Activated T-helper 2 cell treated with anti-CD3 and anti-CD28 coated beads, Interferon-gamma antibody, Interleukin-2, Interleukin-4, amounts not matched to agents 10 μg/mL and 5 μg/mL and 100 μg/mL, durations not matched to agents 14 hours and 24 hours and 36 hours (primary cell): ENCODE measurements around the gene TAF11L5. TPM values are rescaled to one million over a fixed set of nuclear protein-coding genes. Genes with fewer than 3 reads are reported as not detected.
"Not testable (repeated sequence)": the region's sequence is repeated elsewhere in the genome, so short reads cannot be mapped to it uniquely, and the experiment has no call there.

Experiments used
- DNase-seq: peaks from one replicate; pipeline ENCODE4 v3.0.0; 2021; ENCODE audit warnings: low spot score
- H3K27ac Mint-ChIP-seq: one replicate; pipeline ENCODE4 v1.8.0; 2021; ENCODE audit warnings: mixed read lengths
- H3K27me3 Mint-ChIP-seq: one replicate; pipeline ENCODE4 v1.8.0; 2021; ENCODE audit warnings: low read depth, mixed read lengths
- H3K36me3 Mint-ChIP-seq: one replicate; pipeline ENCODE4 v1.8.0; 2021; ENCODE audit warnings: low read depth, mixed read lengths
- H3K4me1 Mint-ChIP-seq: one replicate; pipeline ENCODE4 v1.8.0; 2021; ENCODE audit warnings: low read depth, mixed read lengths
- H3K4me3 Mint-ChIP-seq: one replicate; pipeline ENCODE4 v1.8.0; 2021; ENCODE audit warnings: low read depth, mild to moderate bottlenecking, moderate library complexity, mixed read lengths
- H3K9me3 Mint-ChIP-seq: one replicate; pipeline ENCODE4 v1.8.0; 2021; ENCODE audit warnings: mixed read lengths
- intact Hi-C: fragments of 100-400 bp; cut with micrococcal nuclease; formaldehyde crosslinking; loops from one replicate; pipeline ENCODE4 v1.15.1; 2023
- total RNA-seq: library from RNA; stranded (reverse); gene quantifications from 2 replicates; pipeline ENCODE4 v1.2.3, GENCODE V29; 2022

TAF11L5 gene
- not detected in 2 replicates for total RNA-seq

DNA sequence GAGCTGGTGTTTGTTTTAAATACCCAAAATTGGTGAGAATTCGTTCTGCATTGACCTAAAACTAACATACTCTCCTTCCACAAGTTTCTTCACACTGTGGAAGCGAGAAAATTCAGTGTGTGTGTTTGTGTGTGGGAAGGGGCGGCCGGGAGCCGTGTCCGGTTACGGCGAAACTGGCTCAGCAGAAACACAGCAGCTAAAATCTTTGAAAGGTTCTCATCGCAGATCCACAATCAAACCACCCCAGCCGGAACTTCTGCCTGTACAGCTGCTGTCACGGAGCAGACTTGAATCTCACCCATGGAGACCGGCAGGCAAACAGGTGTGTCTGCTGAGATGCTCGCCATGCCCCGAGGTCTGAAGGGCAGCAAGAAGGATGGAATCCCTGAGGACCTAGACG, at the start of gene TAF11L5:
Gene TAF11L5, plus strand, starts transcription at position 301 of the 400 bp plus-strand sequence.
- H3K36me3 Mint-ChIP-seq, H3K9me3 Mint-ChIP-seq, DNase-seq, intact Hi-C loops, H3K27me3 Mint-ChIP-seq, H3K4me3 Mint-ChIP-seq, H3K27ac Mint-ChIP-seq, H3K4me1 Mint-ChIP-seq: not testable (repeated sequence)

DNA sequence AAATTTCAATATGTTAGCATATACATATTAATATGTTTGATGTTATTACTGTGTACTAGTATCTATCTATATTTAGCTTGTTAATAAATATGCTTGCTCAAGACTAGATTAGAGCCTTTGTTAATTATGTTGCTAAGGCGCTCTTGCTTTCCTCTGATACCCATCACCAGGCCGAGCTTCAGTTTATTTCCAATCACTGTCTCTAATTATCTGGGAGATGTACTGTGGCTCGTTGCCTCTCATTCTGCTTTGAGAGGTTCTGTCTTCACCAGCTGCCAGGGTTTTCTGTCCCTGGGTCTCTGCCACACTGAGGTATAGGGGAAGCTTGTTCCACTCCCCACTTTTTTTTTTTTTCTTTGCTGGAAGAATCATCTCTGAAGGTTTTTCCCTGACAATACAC, 48.0 kb upstream of the TAF11L5 start:
- no peaks in the 10 kb centered on the region for H3K36me3 Mint-ChIP-seq
- no peak overlapping the region for H3K4me3 Mint-ChIP-seq
- H3K27ac Mint-ChIP-seq = no peak overlapping the region
- peaks cover 13% of the 10 kb centered on the region for H3K9me3 Mint-ChIP-seq
- intact Hi-C loops = no loop called here
- H3K4me1 Mint-ChIP-seq = no peaks in the 10 kb centered on the region
- no peak for DNase-seq
- H3K27me3 Mint-ChIP-seq = no peaks in the 10 kb centered on the region

DNA sequence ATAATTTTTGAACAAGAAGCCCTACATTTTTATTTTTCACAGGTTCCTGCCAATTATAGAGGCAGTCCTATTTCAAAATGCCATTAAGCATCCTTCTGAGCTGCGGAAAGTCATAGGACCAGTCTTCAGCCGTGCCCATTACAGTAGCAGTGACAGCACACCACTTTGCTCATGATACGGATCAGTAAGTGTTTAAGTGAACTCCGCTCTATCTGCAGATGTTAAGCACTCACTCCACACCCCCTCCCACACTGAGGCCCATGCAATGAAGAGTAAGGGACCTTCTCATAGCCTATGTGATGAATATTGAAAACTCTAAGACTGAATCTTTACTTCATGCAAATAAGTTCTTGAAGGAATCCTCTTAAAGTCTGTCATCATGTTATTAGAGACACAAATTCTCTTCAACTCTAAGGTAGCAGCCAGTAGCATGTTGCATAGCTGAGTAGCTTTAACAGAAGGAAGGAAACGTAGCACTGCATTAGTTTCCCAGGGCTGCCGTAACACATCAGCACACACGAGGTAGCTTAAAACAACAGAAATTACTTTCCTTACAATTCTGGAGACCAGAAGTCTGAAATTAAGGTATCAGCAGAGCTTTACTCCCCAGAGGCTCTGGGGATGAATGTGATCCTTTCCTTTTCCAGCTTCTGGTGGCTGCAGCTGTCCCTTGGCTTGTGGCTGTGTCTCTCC, 47.3 kb upstream of the TAF11L5 start:
- H3K4me3 Mint-ChIP-seq = no peak overlapping the region
- no peak for DNase-seq
- intact Hi-C loops = no loop called here
- H3K9me3 Mint-ChIP-seq = peaks cover 9% of the 10 kb centered on the region
- H3K27ac Mint-ChIP-seq = no peak overlapping the region
- no peaks in the 10 kb centered on the region for H3K36me3 Mint-ChIP-seq
- H3K27me3 Mint-ChIP-seq = no peaks in the 10 kb centered on the region
- H3K4me1 Mint-ChIP-seq = no peaks in the 10 kb centered on the region

DNA sequence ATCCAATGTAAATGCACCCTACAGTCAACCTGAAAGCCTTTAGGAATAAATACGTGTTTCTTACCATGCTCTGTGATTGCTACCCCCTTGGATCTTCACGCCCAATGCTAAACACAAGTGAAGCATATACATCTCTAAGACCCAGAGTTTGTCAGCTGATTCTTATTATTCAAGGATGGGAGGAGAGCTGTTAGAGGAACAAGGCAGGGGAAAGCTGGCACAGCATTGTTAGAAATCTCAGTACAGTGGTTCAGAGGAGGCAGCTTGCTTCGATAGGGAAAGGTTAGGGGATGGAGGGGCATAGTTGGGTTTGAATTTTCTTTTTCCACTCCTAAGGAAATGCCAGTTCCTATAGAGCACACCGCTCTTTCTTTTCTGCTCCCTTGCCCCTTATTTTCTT, 43.7 kb upstream of the TAF11L5 start:
- Mint-ChIP-seq H3K27me3 (no peaks in the 10 kb centered on the region), H3K36me3 (no peaks in the 10 kb centered on the region), H3K4me3 (no peak overlapping the region), H3K9me3 (peaks cover 10% of the 10 kb centered on the region), H3K27ac (no peak overlapping the region), H3K4me1 (no peaks in the 10 kb centered on the region)
- intact Hi-C loops = no loop called here
- DNase-seq = no peak

DNA sequence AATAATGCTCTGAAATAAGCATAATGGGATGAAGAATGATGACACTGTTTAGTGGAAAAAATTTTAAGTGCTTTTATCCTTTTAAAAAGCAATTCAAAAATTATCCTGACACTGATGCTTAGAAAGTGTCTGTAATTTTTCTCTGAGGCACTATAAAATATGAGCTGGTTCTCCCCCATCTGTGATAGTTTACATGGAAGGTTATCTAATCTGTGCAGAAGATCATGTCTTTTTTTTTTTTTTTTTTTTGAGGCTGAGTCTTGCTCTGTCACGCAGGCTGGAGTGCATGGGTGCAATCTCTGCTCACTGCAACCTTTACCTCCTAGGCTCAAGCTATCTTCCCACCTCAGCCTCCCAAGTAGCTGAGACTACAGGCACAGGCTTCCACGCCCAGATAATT, 42.2 kb upstream of the TAF11L5 start:
- Mint-ChIP-seq H3K27me3 (no peaks in the 10 kb centered on the region), H3K27ac (no peak overlapping the region), H3K4me1 (no peaks in the 10 kb centered on the region), H3K4me3 (no peak overlapping the region), H3K36me3 (no peaks in the 10 kb centered on the region), H3K9me3 (peaks cover 10% of the 10 kb centered on the region)
- DNase-seq = no peak
- intact Hi-C loops = no loop called here

DNA sequence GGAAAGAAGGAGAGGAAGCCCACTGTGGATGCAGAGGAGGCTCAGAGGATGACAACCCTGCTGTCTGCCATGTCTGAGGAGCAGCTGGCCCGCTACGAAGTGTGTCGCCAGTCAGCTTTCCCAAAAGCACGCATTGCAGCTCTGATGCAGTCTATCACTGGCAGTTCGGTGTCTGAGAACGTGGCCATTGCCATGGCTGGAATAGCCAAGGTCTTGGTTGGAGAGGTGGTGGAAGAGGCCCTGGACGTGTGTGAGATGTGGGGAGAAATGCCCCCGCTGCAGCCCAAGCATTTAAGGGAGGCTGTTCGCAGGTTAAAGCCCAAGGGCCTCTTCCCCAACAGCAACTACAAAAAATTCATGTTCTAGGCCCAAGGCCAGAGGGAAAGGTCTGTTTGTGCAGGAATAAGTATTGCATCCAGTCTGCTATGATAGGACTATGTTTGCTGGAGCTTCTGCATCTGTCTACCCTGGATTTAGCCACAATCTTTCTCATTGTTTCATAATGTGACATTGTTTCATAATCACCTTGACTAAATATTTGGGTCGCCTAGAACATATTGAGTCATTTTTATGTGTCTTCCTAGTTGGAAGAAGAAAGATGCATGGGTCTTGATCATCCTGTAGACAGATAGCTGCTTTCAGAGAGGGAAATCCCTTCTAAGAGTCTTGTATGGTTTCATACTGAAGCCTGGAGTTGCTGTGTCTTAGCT, 38.4 kb upstream of the TAF11L5 start:
- peaks cover 22% of the 10 kb centered on the region for H3K9me3 Mint-ChIP-seq
- H3K36me3 Mint-ChIP-seq, H3K4me3 Mint-ChIP-seq, H3K27me3 Mint-ChIP-seq, DNase-seq, intact Hi-C loops, H3K27ac Mint-ChIP-seq, H3K4me1 Mint-ChIP-seq: not testable (repeated sequence)

DNA sequence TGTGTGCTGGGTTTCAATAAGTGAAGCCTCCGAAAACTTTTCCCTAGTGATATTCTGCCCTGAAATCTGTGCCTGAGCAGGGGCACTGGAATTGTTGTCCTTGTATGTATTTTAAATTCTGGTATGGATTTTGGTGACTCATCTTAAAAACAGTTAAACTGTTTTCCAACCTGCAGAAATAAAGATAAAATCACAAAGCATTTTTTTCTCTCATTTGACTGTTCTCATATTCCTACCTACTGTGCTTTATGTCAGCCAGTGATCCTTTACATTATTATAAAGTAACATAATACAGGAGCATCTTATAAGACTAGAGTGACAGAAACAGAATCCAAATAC, 37.9 kb upstream of the TAF11L5 start:
- peaks cover 22% of the 10 kb centered on the region for H3K9me3 Mint-ChIP-seq
- no peaks in the 10 kb centered on the region for H3K36me3 Mint-ChIP-seq
- no peaks in the 10 kb centered on the region for H3K4me1 Mint-ChIP-seq
- no peak overlapping the region for H3K27ac Mint-ChIP-seq
- no peak for DNase-seq
- no peaks in the 10 kb centered on the region for H3K27me3 Mint-ChIP-seq
- no peak overlapping the region for H3K4me3 Mint-ChIP-seq
- intact Hi-C loops = no loop called here

DNA sequence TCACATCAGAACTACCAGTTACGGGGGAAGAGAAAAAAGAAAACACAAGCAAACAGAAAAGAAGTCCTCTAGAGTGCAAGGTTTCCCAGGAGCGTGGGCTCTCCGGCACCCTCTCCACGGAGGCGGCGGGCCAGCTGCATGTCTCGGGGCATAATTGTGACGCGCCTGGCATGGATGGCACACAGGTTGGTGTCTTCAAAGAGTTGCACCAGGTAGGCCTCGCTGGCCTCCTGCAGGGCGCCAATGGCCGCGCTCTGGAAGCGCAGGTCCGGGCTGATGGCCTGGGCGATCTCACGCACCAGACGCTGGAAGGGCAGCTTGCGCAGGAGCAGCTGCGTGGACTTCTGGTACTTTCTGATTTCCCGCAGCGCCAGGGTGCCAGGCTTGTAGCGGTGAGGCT, 33.8 kb upstream of the TAF11L5 start:
- H3K36me3 Mint-ChIP-seq, intact Hi-C loops, H3K27ac Mint-ChIP-seq, H3K4me3 Mint-ChIP-seq, DNase-seq, H3K4me1 Mint-ChIP-seq, H3K27me3 Mint-ChIP-seq: not testable (repeated sequence)
- H3K9me3 Mint-ChIP-seq = peaks cover 23% of the 10 kb centered on the region

DNA sequence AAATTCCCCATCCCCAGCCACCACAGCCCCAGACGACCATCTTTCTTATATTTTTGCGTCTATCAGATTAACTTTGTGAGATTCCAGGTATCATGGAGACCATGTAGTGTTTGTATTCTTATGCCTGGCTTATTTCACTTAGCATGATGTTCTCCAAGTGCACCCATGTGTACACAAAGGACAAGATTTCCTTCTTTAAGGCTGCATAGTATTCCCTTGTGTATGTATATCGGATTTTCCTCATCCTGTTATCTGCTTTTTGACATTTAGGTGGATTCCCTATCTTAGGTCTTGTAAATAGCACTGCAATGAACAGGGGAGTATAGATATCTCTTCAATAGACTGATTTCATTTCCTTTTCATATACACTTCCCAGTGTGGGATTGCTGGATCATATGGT, 32.3 kb upstream of the TAF11L5 start:
- Mint-ChIP-seq H3K27me3 (no peaks in the 10 kb centered on the region), H3K9me3 (peaks cover 23% of the 10 kb centered on the region), H3K4me3 (no peak overlapping the region), H3K27ac (no peak overlapping the region), H3K36me3 (no peaks in the 10 kb centered on the region), H3K4me1 (no peaks in the 10 kb centered on the region)
- no peak for DNase-seq
- intact Hi-C loops = no loop called here

DNA sequence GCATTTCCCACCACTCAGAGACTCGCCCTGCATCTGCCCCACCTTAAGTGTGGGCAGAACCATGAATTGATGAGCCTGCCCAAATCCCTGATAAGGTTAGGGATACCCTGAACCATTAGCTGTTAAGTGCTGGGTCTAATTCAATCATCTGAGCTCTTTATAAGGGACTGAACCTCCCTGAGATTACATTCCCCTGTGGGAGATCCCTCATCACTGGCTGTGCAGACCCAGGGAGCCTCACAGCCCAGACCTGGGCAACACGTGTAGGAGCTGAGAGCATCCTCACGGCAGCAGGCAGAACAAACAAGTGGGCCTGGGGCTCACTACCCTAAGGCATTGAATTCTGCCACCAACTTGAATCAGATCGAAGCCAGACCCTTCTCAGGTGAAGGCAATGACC, 27.6 kb upstream of the TAF11L5 start:
- no peak for DNase-seq
- Mint-ChIP-seq H3K9me3 (peaks cover 15% of the 10 kb centered on the region), H3K36me3 (no peaks in the 10 kb centered on the region), H3K27ac (no peak overlapping the region), H3K27me3 (no peaks in the 10 kb centered on the region), H3K4me3 (no peak overlapping the region), H3K4me1 (no peaks in the 10 kb centered on the region)
- intact Hi-C loops = no loop called here

DNA sequence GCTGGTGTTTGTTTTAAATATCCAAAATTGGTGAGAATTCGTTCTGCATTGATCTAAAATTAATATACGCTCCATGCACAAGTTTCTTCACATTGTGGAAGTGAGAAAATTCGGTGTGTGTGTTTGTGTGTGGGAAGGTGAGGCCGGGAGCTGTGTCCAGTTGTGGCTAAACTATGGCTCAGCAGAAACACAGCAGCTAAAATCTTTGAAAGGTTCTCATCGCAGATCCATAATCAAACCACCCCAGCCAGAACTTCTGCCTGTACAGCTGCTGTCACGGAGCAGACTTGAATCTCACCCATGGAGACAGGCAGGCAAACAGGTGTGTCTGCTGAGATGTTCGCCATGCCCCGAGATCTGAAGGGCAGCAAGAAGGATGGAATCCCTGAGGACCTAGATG, 27.1 kb upstream of the TAF11L5 start, which contains the start of gene TAF11L2:
Gene TAF11L2, plus strand, starts transcription at position 301 of the 400 bp plus-strand sequence.
- peaks cover 11% of the 10 kb centered on the region for H3K9me3 Mint-ChIP-seq
- H3K27me3 Mint-ChIP-seq, H3K27ac Mint-ChIP-seq, H3K4me1 Mint-ChIP-seq, H3K4me3 Mint-ChIP-seq, H3K36me3 Mint-ChIP-seq, DNase-seq, intact Hi-C loops: not testable (repeated sequence)

DNA sequence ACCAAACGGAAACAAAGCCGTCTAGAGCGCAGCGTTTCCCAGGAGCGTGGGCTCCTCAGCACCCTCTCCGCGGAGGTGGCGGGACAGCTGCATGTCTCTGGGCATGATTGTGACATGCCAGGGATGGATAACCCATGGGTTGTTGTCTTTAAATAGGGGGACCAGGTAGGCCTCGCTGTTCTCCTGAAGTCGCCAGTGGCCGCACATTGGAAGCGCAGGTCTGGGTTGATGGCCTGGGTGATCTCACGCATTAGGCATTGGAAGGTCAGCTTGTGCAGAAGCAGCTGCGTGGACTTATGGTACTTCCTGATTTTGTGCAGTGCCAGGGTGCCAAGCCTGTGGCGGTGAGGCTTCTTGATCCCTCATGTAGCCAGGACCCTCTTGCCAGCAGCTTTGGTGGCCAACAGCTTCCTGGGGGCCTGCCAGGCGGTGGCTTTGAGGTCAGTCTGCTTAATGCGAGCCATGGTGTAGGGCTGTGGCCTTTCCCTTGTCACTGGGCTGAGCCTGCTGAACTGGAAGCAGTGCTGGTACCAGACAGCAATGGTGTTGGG, 13.2 kb upstream of the TAF11L5 start:
- no peaks in the 10 kb centered on the region for H3K27me3 Mint-ChIP-seq
- H3K36me3 Mint-ChIP-seq = no peaks in the 10 kb centered on the region
- no peak overlapping the region for H3K4me3 Mint-ChIP-seq
- peaks cover 19% of the 10 kb centered on the region for H3K9me3 Mint-ChIP-seq
- H3K27ac Mint-ChIP-seq = no peak overlapping the region
- H3K4me1 Mint-ChIP-seq = no peaks in the 10 kb centered on the region
- intact Hi-C loops = no loop called here
- no peak for DNase-seq

DNA sequence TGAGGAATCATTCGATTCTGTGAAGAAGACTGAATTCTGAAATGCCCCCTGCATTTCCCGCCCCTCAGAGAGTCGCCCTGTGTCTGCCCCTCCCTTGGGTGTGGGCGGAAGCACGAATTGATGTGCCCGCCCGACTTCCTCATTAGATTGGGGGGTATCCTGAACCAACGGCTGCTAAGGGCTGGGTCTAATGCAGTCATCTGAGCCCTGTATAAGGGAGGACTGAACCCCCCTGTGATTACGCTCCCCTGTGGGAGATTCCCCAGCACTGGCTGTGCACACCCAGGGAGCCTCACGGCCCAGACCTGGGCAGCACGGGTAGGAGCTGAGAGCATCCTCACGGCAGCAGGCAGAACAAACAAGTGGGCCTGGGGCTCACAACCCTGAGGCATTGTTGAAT, 7.5 kb upstream of the TAF11L5 start:
- H3K27ac Mint-ChIP-seq, H3K4me3 Mint-ChIP-seq, H3K4me1 Mint-ChIP-seq, H3K9me3 Mint-ChIP-seq, H3K27me3 Mint-ChIP-seq, H3K36me3 Mint-ChIP-seq, intact Hi-C loops: not testable (repeated sequence)
- peak; percentile 9 for DNase-seq
